Endothelial cell of umbilical vein (primary cell): Measurements from ENCODE around the gene VPS37C. TPM values are rescaled to one million over a fixed set of nuclear protein-coding genes. Genes with fewer than 3 reads are reported as not detected.

Experiments
- BruUV-seq: library from RNA; stranded (reverse); fragments of 400-500 nt; replicated peaks from 2 replicates; lab custom pipeline; 2021; lab: Mats Ljungman, UMichigan
- CTCF ChIA-PET: fragments of 300-600, 350-600 bp; sonication (Branson Sonifier 250); formaldehyde crosslinking; loops from one replicate; lab custom pipeline; 2021; ENCODE audit warnings: antibody characterized with exemption, inconsistent platforms; lab: Charles Lee
- POLR2A ChIA-PET: fragments of 300-600, 350-600 bp; sonication (Branson Sonifier 250); formaldehyde crosslinking; loops from one replicate; lab custom pipeline; 2021; ENCODE audit warnings: antibody characterized with exemption, inconsistent platforms; lab: Charles Lee
- DNase-seq: peaks from one replicate; pipeline ENCODE4 v3.0.0-alpha.2; 2011; ENCODE audit warnings: low read depth, low spot score
- FAIRE-seq: peaks from 2 replicates; lab custom pipeline; 2011; peaks lifted over from hg19 to GRCh38; lab: Jason Lieb, UNC
- H2AFZ ChIP-seq: 2 replicates; pipeline ENCODE4 v1.6.0; 2012; ENCODE audit warnings: low read depth, low read length, control low read depth, inconsistent platforms
- H3K27ac ChIP-seq: 2 replicates; pipeline ENCODE4 v1.5.1; 2011; ENCODE audit warnings: low read depth, mild to moderate bottlenecking, control low read depth, low read length, moderate library complexity; ENCODE audit not compliant: insufficient read depth
- H3K27me3 ChIP-seq, 2 experiments: 2 replicates each; pipeline versions ENCODE4 v1.6.0 to v1.6.1; 2011; ENCODE audit warnings: low read length in 2 of 2, mixed read lengths in 1 of 2; ENCODE audit not compliant: control insufficient read depth in 2 of 2, insufficient read depth in 2 of 2
- H3K36me3 ChIP-seq, 2 experiments: 2 replicates in 1 of 2; 3 replicates in 1 of 2; pipeline ENCODE4 v1.5.1; 2011; ENCODE audit warnings: low read length in 2 of 2, mild to moderate bottlenecking in 1 of 2, moderate library complexity in 1 of 2; ENCODE audit not compliant: control insufficient read depth in 2 of 2, insufficient read depth in 2 of 2; ENCODE audit errors: extremely low read depth in 1 of 2
- H3K4me1 ChIP-seq: 3 replicates; pipeline ENCODE4 v1.5.1; 2011; ENCODE audit warnings: mild to moderate bottlenecking, low read length; ENCODE audit not compliant: control insufficient read depth, insufficient read depth; ENCODE audit errors: extremely low read depth
- H3K4me2 ChIP-seq: 2 replicates; pipeline ENCODE4 v1.6.1; 2011; ENCODE audit warnings: low read length, control low read depth, mixed read lengths; ENCODE audit not compliant: insufficient read depth
- H3K4me3 ChIP-seq, 3 experiments: fragments of 200-600 bp in 1 of 3; sonication (generic), shearing (Covaris generic) in 1 of 3; replicated peaks in 1 of 3; 2 replicates each; pipeline ENCODE4 v1.5.1; 2011 to 2016; ENCODE audit warnings: control low read depth in 3 of 3, low read length in 3 of 3, mild to moderate bottlenecking in 2 of 3, inconsistent platforms in 1 of 3, low read depth in 1 of 3, moderate library complexity in 1 of 3; ENCODE audit not compliant: insufficient read depth in 1 of 3
- H3K79me2 ChIP-seq: 2 replicates; pipeline ENCODE4 v1.6.0; 2012; ENCODE audit warnings: low read length, inconsistent platforms; ENCODE audit not compliant: control insufficient read depth, insufficient read depth
- H3K9ac ChIP-seq: replicated peaks from 2 replicates; pipeline ENCODE3; 2011; ENCODE audit warnings: low read length, control low read depth; ENCODE audit not compliant: insufficient read depth; ENCODE audit errors: extremely low read depth
- H3K9me1 ChIP-seq: replicated peaks from 3 replicates; pipeline ENCODE4 v1.6.0; 2011; ENCODE audit warnings: mild to moderate bottlenecking, low read length; ENCODE audit not compliant: control insufficient read depth, insufficient read depth; ENCODE audit errors: extremely low read depth
- H3K9me3 ChIP-seq: replicated peaks from 2 replicates; pipeline ENCODE4 v1.5.1; 2012; ENCODE audit warnings: low read length, inconsistent platforms; ENCODE audit not compliant: control insufficient read depth, insufficient read depth
- H4K20me1 ChIP-seq: replicated peaks from 2 replicates; pipeline ENCODE3; 2011; ENCODE audit warnings: mild to moderate bottlenecking, low read length; ENCODE audit not compliant: control insufficient read depth, insufficient read depth; ENCODE audit errors: extremely low read depth
- EZH2 ChIP-seq: IDR thresholded peaks from 2 replicates; pipeline ENCODE4 v1.6.1; 2012; ENCODE audit warnings: borderline replicate concordance, low read depth, mild to moderate bottlenecking, moderate library complexity, low read length, inconsistent platforms; ENCODE audit not compliant: severe bottlenecking
- FOS ChIP-seq: IDR thresholded peaks from 2 replicates; pipeline ENCODE4 v1.6.1; 2011; ENCODE audit warnings: mild to moderate bottlenecking, low read length, moderate library complexity, borderline replicate concordance; ENCODE audit not compliant: insufficient read depth
- GATA2 ChIP-seq: IDR thresholded peaks from 2 replicates; pipeline ENCODE4 v1.7.0; 2011; ENCODE audit warnings: low read depth, mild to moderate bottlenecking, moderate library complexity, mixed read lengths, low read length; ENCODE audit not compliant: insufficient read length, insufficient read depth
- JUN ChIP-seq: IDR thresholded peaks from 2 replicates; pipeline ENCODE4 v1.6.1; 2011; ENCODE audit warnings: borderline replicate concordance, low read depth; ENCODE audit not compliant: insufficient read length, insufficient read depth
- MYC ChIP-seq: IDR thresholded peaks from one replicate; pipeline ENCODE4 v1.6.1; 2011; ENCODE audit warnings: mild to moderate bottlenecking, low read depth, low read length
- POLR2A ChIP-seq: IDR thresholded peaks from 2 replicates; pipeline ENCODE4 v1.6.1; 2012; ENCODE audit warnings: low read depth, mild to moderate bottlenecking, control low read depth, low read length
- POLR2AphosphoS5 ChIP-seq: IDR thresholded peaks from 2 replicates; pipeline ENCODE4 v1.6.1; 2012; ENCODE audit warnings: low read depth, mild to moderate bottlenecking, control low read depth, low read length, moderate library complexity; ENCODE audit not compliant: insufficient read depth
- dilution Hi-C: fragments of 300-500 bp; cut with MboI; formaldehyde crosslinking; loops from one replicate; pipeline ENCODE4 v1.15.0; 2019; ENCODE audit warnings: low sequenced_read_pairs; ENCODE audit not compliant: extremely low pct_ligation_motif_present
- intact Hi-C: fragments of 100-400 bp; cut with micrococcal nuclease; formaldehyde crosslinking; loops from one replicate; pipeline ENCODE4 v1.10.0; 2022
- polyA plus RNA-seq, 4 experiments: library from polyadenylated mRNA; depleted of rRNA in 3 of 4; stranded (reverse) in 3 of 4; unstranded in 1 of 4; fragments of >200 nt; gene quantifications; 2 replicates each; pipeline versions ENCODE4 v1.2.1 to v1.2.3, GENCODE V29; 2011 to 2012; ENCODE audit warnings: missing spikeins in 1 of 4
- total RNA-seq: library from RNA; stranded (reverse); gene quantifications from 2 replicates; pipeline ENCODE4 v1.2.3, GENCODE V29; 2021
- TF ChIP-seq, protein P1 (sequence below), 2 donors: IDR thresholded peaks; 1 replicate in 1 of 2; 2 replicates in 1 of 2; pipeline ENCODE4 v1.5.1; 2011; ENCODE audit warnings: low read length in 2 of 2, mild to moderate bottlenecking in 2 of 2, moderate library complexity in 2 of 2, control low read depth in 1 of 2, inconsistent platforms in 1 of 2, low read depth in 1 of 2; ENCODE audit not compliant: insufficient read depth in 1 of 2; ENCODE audit errors: extremely low read depth in 1 of 2
- TF ChIP-seq, protein P2 (sequence below): IDR thresholded peaks from 2 replicates; pipeline ENCODE4 v1.6.1; 2011; ENCODE audit not compliant: insufficient read depth, insufficient read length

VPS37C gene
- total and polyA plus RNA-seq, 2 donors (not counting 3 experiments of a cell fraction or from before 2014, with no cell fraction given) = 17.7 to 23.4 TPM

GRCh38 chr11:61149624-61150615 is 11.3 kb downstream of the VPS37C start:
- Histone ChIP-seq H4K20me1 (peaks cover 3% of the 10 kb centered on the region), H3K4me3 (no peak overlapping the region), H3K27me3 (no peaks in the 10 kb centered on the region), H3K9ac (no peak overlapping the region), H3K9me3 (no peaks in the 10 kb centered on the region), H3K27ac (no peak overlapping the region), H3K4me1 (peaks cover 21% of the 10 kb centered on the region), H3K4me2 (peak overlapping the region; percentile 24), H2AFZ (no peak overlapping the region), H3K79me2 (peaks cover 50% of the 10 kb centered on the region), H3K36me3 (no peaks in the 10 kb centered on the region), H3K9me1 (no peaks in the 10 kb centered on the region)
- DNase-seq = peak; percentile 63
- POLR2A ChIA-PET = interaction anchor here (0.6 kb wide), 1 partner anchor 325 kb away, joined by 4 read pairs; no protein-coding TSS in a partner anchor
- TF ChIP-seq MYC (no peak), GATA2 (no peak), FOS (no peak), EZH2 (no peak), POLR2A (no peak), POLR2AphosphoS5 (no peak), JUN (no peak)
- TF ChIP-seq, protein P1, sequence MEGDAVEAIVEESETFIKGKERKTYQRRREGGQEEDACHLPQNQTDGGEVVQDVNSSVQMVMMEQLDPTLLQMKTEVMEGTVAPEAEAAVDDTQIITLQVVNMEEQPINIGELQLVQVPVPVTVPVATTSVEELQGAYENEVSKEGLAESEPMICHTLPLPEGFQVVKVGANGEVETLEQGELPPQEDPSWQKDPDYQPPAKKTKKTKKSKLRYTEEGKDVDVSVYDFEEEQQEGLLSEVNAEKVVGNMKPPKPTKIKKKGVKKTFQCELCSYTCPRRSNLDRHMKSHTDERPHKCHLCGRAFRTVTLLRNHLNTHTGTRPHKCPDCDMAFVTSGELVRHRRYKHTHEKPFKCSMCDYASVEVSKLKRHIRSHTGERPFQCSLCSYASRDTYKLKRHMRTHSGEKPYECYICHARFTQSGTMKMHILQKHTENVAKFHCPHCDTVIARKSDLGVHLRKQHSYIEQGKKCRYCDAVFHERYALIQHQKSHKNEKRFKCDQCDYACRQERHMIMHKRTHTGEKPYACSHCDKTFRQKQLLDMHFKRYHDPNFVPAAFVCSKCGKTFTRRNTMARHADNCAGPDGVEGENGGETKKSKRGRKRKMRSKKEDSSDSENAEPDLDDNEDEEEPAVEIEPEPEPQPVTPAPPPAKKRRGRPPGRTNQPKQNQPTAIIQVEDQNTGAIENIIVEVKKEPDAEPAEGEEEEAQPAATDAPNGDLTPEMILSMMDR (IDR thresholded peaks at IDR 0.05; ENCODE audit: extremely low read depth in 1 of 2, insufficient read depth in 1 of 2, low read depth in 1 of 2, low read length in 2 of 2) = no peak
- TF ChIP-seq, protein P2, sequence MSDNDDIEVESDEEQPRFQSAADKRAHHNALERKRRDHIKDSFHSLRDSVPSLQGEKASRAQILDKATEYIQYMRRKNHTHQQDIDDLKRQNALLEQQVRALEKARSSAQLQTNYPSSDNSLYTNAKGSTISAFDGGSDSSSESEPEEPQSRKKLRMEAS = no peak
- no TSS peak for BruUV-seq
- CTCF ChIA-PET = interaction anchor here (1.0 to 3.0 kb wide), 2 partner anchors 9 to 21 kb away, joined by 4 to 12 read pairs; no protein-coding TSS in a partner anchor
- intact Hi-C loops (loop anchor here (5.0 to 10.0 kb wide), 2 partner anchors 315 to 843 kb away; no protein-coding TSS in a partner anchor), dilution Hi-C loops (no loop called here)
- FAIRE-seq = peak; percentile 82
